Stimulated activated CD4-positive, alpha-beta T cell treated with anti-CD3 and anti-CD28 coated beads, Interleukin-12 subunit alpha, Interleukin-12 subunit beta, amount 100 ng/mL, for 24 hours (primary cell): Measurements from ENCODE around the gene TNRC18.
A peak's percentile ranks its signal among the peaks of the same experiment; 100 is the strongest.

Experiments used
- DNase-seq, 2 experiments: peaks; one replicate each; pipeline ENCODE4 v3.0.0-alpha.2; 2020; ENCODE audit warnings: low read depth in 2 of 2

Gene TNRC18

GRCh38 chr7:5404421-5404826 lies 19.2 kb downstream of the TNRC18 start:
- DNase-seq, result no peak

- DNase-seq, result no peak
These were observed 20.2 kb downstream of the TNRC18 start for GRCh38 chr7:5403442-5403841.

GRCh38 chr7:5397736-5398135 lies 25.9 kb downstream of the TNRC18 start:
- DNase-seq, result no peak

DNA sequence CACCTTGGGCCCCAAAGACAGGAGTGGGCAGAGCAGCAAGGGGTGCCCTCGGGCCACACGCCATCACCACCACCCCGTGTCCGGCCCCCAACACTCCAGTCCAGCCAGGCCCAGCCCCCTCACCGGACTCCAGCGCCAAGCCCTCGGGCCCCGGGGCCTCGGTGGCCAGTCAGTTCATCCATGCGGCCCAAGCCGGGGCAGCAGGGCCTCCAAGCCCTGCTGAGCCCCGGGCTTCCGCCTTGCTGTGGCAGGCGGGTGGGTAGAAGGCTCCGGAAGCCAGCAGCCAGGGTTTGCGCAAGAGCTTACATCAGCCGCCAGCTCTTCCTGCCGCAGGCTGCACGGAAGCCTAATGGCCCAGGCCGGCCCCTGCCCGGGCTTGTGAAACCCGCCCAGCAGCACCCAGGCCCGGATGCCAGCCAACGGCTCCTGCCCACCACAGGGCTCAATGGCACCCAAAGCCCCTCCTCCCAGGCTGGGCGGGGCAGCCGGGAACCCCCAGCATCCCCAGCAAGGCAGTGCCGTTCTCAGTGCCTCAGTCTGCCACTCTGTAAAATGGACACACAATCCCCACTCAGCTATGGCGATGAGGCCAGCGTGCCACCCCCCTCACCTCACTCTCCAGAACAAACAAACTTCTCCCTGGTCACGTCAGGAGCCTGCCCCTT lies 26.5 kb downstream of the TNRC18 start:
- peak; percentile 62 to 79 for DNase-seq

DNA sequence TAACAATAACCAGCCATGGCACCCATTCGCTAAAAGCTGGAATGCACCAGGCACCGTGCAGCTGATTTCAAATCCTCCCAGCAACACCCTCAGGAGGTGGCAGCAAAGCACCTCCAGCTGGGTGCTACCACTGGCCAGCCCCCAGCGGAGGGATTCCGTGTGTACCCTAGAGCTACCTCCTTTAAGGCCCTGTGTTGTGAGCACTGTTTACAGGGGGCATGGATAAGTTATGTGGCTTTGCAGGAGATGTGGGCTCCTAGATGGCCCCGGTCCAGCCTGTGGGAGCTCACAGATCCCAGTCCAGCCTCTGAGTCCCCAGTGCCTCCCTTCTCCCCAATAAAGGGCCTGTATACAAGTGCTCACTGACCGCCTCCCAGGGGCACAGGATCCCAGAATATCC lies 27.1 kb downstream of the TNRC18 start:
- DNase-seq, result no peak

- DNase-seq, result no peak
These were observed 28.4 kb downstream of the TNRC18 start for GRCh38 chr7:5395246-5395645.

DNA sequence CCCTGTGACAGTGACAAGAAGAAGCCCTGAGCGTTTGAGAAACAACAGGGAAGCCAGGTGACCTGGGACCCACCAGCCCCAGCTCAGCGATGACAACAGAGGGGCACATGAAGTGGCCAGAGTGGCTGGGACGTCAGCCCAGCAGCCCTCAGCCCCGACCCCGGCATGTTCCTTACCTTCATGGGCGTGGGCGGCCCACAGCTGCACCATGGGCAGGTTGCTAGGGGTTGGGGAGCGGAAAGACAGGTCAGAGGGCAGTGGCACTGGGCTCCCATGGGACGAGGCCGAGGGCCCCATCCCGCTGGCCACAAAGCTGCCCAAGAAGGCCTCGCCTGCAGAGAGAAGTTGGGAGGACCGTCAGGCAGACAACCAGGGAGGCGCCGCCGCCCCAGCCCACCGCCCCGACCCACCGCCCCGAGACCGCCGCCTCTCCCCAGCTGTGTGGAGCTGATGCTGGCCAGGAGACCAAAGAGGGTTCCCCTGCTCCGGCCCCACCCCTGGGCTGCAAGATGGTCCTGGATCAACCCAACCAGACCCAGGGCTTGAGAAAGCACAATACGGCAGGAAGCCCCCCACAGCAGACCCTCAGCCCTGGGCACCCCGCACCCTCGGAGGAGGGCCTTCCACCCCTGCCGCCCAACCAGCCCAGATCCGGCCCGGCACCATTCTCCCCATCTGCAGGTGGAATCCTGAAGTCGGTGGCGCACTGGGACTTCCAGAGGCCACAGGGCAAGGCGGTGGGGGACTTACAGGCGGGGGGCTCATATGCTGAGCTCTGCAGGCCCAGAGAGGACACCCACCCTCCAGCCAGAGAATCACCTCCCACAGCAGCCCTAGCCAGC lies 29.1 kb downstream of the TNRC18 start:
- no peak for DNase-seq

DNA sequence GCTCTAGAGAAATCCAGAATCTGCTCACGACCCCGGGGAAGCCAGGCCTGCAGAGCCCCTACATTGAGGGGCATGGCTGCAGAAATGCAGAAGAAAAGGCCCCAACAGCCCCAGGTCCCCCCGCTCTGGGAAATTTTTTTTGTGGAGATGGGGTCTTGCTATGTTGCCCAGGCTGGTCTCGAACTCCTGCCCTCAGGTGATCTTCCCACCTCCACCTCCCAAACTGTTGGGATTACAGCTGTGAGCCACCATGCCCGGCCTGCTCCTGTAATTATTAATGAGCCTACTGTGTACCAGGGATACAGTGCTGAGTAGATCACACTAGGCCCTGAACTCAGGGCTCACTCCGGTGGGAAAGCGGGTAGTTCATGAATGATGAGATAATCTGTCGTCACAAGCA lies 29.9 kb downstream of the TNRC18 start:
- DNase-seq, result no peak

DNA sequence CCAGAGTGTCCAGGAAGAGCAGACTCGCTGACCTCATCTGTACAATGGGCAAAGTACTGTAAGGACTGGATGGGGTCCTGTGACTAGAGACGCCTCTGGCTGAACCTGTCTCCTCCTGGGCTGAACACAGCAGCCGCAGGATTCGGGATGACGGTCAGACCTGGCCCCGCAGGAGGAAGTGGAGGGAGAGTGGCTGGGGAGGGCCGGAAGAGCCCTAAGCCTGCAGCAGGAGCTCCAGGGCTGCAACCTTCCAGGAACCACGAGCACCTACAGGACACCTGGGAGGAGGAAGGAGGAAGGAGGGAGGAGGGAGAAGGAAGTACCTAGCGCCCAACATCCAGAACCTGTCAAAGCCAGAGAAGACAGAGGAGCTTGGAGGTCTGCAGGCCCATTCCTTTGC lies 30.3 kb downstream of the TNRC18 start:
- DNase-seq, result no peak

- DNase-seq, result no peak
These were observed 32.7 kb downstream of the TNRC18 start for GRCh38 chr7:5390918-5391317.

GRCh38 chr7:5388905-5389433 lies 34.7 kb downstream of the TNRC18 start:
- DNase-seq, result no peak

GRCh38 chr7:5388273-5388901 lies 35.2 kb downstream of the TNRC18 start:
- DNase-seq, result no peak

DNA sequence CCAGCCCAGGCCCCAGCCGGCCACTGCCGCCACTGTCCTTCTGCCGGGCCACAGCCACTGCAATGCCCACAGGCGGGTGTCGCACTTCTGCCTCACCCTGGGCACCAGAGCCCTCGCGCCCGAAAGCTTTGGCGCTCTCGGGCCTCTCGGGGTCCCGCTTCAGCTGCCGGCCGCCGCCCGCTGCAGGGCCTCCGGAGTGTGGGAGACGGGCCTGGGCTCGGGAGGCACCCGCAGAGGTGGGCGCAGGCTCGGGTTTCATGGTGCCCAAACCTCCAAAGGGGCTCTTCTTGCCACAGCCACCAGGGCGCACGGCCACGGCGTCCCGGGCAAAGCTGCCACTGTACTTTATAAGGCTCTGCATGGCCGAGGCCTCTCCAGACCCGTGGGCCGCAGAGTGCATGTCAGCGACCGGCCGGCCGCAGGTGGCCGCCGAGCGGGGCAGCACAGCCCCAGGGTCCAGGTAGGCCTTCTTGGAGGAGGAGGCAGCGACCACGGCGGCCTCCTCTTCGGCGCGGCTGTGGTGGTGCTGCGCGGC lies 35.9 kb downstream of the TNRC18 start:
- DNase-seq, result no peak

- DNase-seq, result no peak
These were observed 39.0 kb downstream of the TNRC18 start for GRCh38 chr7:5384618-5385017.

DNA sequence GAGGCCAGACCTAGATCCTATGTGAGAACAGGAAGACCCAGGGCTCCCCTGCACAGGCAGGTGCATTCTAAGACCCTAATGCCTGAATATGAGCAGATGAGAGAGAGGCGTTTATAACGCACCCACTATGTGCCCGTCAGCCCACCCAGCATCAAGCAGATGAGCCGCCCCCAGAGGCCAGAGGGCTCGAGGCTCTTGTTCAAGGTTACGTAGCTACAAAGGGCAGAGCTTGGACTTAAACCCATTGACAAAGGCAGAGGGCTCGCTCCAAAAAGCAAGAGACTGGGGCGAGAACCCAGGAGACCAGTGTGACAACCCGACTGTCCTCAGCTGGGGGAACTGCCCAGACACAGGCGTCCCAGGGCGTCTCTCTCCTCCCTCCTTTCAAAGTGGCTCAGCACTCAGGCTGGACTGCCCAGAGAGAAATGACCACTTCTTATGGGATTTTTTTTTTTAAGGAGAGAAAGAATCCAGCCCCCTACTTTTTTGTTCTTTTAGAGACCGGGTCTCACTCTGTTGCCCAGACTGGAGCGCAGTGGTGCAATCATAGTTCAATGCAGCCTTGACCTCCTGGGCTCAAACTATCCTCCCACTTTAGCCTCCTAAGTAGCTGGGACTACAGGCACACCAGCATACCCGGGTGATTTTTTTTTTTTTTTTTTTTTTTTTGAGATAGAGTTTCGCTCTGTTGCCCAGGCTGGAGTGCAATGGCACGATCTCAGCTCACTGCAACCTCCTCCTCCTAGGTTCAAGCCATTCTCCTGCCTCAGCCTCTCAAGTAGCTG lies 40.1 kb downstream of the TNRC18 start:
- no peak for DNase-seq

- DNase-seq, result no peak
These were observed 41.2 kb downstream of the TNRC18 start for GRCh38 chr7:5382281-5382892.

DNA sequence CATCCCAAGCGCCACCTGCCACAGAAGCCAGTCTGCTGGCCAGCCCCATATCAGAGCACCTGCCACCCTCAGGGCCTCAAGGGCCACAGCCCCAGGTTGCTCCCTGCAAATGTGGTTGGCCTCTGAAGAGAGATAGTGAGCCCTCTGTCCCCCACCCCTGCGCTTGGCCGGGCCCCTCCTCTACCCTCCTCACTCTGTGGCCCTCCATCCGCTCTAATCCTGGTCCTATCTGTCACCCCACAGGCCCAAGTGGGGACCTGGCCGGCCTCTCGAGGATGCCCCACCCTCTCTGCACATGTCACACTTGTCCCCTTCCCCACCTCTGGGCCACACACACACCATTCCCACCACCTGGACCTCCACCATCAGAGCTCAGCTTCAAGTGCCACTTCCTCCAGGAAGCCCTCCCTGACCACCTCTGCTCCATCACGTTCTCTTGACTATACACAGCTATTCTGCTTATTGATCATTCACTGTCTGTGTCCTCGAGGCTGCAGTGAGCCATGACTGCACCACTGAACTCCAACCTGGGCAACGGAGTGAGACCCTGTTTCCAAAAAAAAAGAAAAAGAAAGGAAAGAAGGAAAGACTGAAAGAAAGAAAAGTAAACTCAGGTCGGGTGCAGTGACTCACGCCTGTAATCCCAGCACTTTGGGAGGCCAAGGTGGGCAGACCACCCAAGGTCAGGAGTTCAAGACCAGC lies 42.4 kb downstream of the TNRC18 start:
- no peak for DNase-seq

GRCh38 chr7:5380350-5381070 lies 43.1 kb downstream of the TNRC18 start:
- no peak for DNase-seq

DNA sequence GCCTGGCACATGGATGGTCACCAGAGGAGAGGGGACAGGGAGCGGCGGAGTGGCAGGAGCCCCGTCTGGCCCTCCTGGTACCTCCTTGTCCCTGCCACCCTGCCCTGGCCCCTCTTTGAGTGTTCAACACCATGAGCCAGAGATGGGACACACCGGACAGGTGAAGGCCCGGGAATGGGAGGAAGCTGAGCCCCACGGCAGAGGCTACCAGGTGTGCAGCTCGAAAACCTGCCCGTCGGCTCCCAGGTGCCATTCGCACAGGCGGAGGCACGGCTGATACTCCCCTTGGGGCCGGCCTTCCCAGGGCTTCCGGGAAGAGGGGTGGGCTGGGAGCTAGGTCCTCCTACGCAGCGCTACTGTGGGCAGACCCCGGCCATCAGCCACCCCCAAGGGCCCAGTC lies 44.1 kb downstream of the TNRC18 start:
- no peak for DNase-seq

GRCh38 chr7:5377816-5378215 lies 45.8 kb downstream of the TNRC18 start:
- no peak for DNase-seq
